ENCODE measurements around the gene ACTR8. TPM values are rescaled to one million over a fixed set of nuclear protein-coding genes. Genes with fewer than 3 reads are reported as not detected.
A peak's percentile ranks its signal among the peaks of the same experiment; 100 is the strongest.

The ACTR8 gene
- total and polyA plus RNA-seq, 2 of the 13 experiments (the other 11 are each of a cell fraction or from before 2014, with no cell fraction given) = 15.5 to 29.0 TPM

DNA sequence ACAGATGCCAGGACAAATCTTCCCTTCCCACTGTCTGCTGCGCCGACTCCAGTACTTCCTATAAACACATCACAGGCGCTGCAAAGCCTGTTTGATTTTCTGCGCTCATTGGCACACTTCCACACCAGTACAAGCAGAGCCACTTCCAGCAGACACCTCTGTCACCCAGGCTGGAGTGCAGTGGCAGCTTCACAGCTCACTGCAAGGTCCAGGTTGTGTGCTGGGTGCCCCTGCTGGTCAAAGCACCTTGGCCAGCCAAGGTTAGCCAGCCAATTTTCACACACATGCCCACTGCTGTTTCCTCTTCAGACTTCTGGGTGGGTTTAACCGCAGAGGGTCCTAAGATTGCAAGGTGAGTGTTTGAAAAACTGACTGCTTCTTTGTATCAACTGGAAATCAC lies 40.7 kb downstream of the ACTR8 start (continued):
- no peak for TF ChIP-seq AGO1 (IDR thresholded peaks at IDR 0.05; ENCODE audit: low read depth, low read length, poor library complexity, severe bottlenecking)
- TF ChIP-seq, protein P1, sequence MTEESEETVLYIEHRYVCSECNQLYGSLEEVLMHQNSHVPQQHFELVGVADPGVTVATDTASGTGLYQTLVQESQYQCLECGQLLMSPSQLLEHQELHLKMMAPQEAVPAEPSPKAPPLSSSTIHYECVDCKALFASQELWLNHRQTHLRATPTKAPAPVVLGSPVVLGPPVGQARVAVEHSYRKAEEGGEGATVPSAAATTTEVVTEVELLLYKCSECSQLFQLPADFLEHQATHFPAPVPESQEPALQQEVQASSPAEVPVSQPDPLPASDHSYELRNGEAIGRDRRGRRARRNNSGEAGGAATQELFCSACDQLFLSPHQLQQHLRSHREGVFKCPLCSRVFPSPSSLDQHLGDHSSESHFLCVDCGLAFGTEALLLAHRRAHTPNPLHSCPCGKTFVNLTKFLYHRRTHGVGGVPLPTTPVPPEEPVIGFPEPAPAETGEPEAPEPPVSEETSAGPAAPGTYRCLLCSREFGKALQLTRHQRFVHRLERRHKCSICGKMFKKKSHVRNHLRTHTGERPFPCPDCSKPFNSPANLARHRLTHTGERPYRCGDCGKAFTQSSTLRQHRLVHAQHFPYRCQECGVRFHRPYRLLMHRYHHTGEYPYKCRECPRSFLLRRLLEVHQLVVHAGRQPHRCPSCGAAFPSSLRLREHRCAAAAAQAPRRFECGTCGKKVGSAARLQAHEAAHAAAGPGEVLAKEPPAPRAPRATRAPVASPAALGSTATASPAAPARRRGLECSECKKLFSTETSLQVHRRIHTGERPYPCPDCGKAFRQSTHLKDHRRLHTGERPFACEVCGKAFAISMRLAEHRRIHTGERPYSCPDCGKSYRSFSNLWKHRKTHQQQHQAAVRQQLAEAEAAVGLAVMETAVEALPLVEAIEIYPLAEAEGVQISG (CRISPR knock-in tag; IDR thresholded peaks at IDR 0.05) = peak; percentile 17; the same call in 1 of the 2 replicates
- TF ChIP-seq, protein P2, sequence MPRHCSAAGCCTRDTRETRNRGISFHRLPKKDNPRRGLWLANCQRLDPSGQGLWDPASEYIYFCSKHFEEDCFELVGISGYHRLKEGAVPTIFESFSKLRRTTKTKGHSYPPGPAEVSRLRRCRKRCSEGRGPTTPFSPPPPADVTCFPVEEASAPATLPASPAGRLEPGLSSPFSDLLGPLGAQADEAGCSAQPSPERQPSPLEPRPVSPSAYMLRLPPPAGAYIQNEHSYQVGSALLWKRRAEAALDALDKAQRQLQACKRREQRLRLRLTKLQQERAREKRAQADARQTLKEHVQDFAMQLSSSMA (CRISPR knock-in tag; IDR thresholded peaks at IDR 0.05) = no peak
- peak; percentile 64; the same call in 1 of the 2 replicates for TF ChIP-seq ZNF333 (CRISPR knock-in tag; IDR thresholded peaks at IDR 0.05; ENCODE audit: borderline replicate concordance)
- TF ChIP-seq ZNF446 (CRISPR knock-in tag; IDR thresholded peaks at IDR 0.05) = no peak
- peak; percentile 23; the same call in 1 of the 2 replicates for TF ChIP-seq KDM5B (CRISPR knock-in tag; IDR thresholded peaks at IDR 0.05; ENCODE audit: borderline replicate concordance)
- TF ChIP-seq ZNF749 (CRISPR knock-in tag; IDR thresholded peaks at IDR 0.05; ENCODE audit: borderline replicate concordance) = no peak
- no peak for TF ChIP-seq KLF9 (CRISPR knock-in tag; IDR thresholded peaks at IDR 0.05; ENCODE audit: low read depth)
- TF ChIP-seq ZBTB38 (CRISPR knock-in tag; IDR thresholded peaks at IDR 0.05) = peak; percentile 34; the same call in 1 of the 2 replicates
- TF ChIP-seq ZIK1 (CRISPR knock-in tag; IDR thresholded peaks at IDR 0.05; ENCODE audit: borderline replicate concordance, low read depth) = no peak
- TF ChIP-seq FOSL1 (CRISPR knock-in tag; IDR thresholded peaks at IDR 0.05; ENCODE audit: borderline replicate concordance) = no peak
- TF ChIP-seq, protein P3, sequence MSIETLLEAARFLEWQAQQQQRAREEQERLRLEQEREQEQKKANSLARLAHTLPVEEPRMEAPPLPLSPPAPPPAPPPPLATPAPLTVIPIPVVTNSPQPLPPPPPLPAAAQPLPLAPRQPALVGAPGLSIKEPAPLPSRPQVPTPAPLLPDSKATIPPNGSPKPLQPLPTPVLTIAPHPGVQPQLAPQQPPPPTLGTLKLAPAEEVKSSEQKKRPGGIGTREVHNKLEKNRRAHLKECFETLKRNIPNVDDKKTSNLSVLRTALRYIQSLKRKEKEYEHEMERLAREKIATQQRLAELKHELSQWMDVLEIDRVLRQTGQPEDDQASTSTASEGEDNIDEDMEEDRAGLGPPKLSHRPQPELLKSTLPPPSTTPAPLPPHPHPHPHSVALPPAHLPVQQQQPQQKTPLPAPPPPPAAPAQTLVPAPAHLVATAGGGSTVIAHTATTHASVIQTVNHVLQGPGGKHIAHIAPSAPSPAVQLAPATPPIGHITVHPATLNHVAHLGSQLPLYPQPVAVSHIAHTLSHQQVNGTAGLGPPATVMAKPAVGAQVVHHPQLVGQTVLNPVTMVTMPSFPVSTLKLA (IDR thresholded peaks at IDR 0.05) = no peak
- no peak for TF ChIP-seq ZNF484 (CRISPR knock-in tag; IDR thresholded peaks at IDR 0.05; ENCODE audit: borderline replicate concordance, low read depth)
- TF ChIP-seq MBD4 (IDR thresholded peaks at IDR 0.05; ENCODE audit: borderline replicate concordance, low read length) = no peak
- TF ChIP-seq, protein P4, sequence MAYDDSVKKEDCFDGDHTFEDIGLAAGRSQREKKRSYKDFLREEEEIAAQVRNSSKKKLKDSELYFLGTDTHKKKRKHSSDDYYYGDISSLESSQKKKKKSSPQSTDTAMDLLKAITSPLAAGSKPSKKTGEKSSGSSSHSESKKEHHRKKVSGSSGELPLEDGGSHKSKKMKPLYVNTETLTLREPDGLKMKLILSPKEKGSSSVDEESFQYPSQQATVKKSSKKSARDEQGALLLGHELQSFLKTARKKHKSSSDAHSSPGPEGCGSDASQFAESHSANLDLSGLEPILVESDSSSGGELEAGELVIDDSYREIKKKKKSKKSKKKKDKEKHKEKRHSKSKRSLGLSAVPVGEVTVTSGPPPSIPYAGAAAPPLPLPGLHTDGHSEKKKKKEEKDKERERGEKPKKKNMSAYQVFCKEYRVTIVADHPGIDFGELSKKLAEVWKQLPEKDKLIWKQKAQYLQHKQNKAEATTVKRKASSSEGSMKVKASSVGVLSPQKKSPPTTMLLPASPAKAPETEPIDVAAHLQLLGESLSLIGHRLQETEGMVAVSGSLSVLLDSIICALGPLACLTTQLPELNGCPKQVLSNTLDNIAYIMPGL (CRISPR knock-in tag; IDR thresholded peaks at IDR 0.05; ENCODE audit: borderline replicate concordance in 1 of 2, low read depth in 1 of 2) = peak in 1 of 2 experiments; percentile 34; a peak in 1 of 4 replicates
- TF ChIP-seq THYN1 (CRISPR knock-in tag; IDR thresholded peaks at IDR 0.05; ENCODE audit: borderline replicate concordance, low read depth) = no peak
- no peak for TF ChIP-seq ZNF317 (CRISPR knock-in tag; IDR thresholded peaks at IDR 0.05)
- no peak for TF ChIP-seq ZNF558 (CRISPR knock-in tag; IDR thresholded peaks at IDR 0.05; ENCODE audit: borderline replicate concordance)
- TF ChIP-seq SMC3 (IDR thresholded peaks at IDR 0.05; ENCODE audit: low read length) = peak; percentile 24; the same call in 1 of the 2 replicates
- no peak for TF ChIP-seq MTA1 (CRISPR knock-in tag; IDR thresholded peaks at IDR 0.05; ENCODE audit: borderline replicate concordance)
- TF ChIP-seq NCOR1 (IDR thresholded peaks at IDR 0.05; ENCODE audit: borderline replicate concordance, low read length) = no peak
- peak; percentile 42 for TF ChIP-seq RBM22 (optimal IDR thresholded peaks at IDR 0.05; ENCODE audit: low read length)
- no peak for TF ChIP-seq ZNF121 (CRISPR knock-in tag; IDR thresholded peaks at IDR 0.05)

Data from HepG2 (cell line).